ENCODE results near the gene ITGB8.

Gene ITGB8

GRCh38 chr7:20340839-20341238 lies 10.1 kb downstream of the ITGB8 start:
- no peak for DNase-seq (ENCODE audit: low read depth)

- DNase-seq (ENCODE audit: low read depth), result no peak
These were observed 12.5 kb downstream of the ITGB8 start for GRCh38 chr7:20343205-20343604.

GRCh38 chr7:20343941-20344340 lies 13.2 kb downstream of the ITGB8 start:
- no peak for DNase-seq (ENCODE audit: low read depth)

- no peak for DNase-seq (ENCODE audit: low read depth)
These were observed 13.7 kb downstream of the ITGB8 start for GRCh38 chr7:20344396-20344795.

GRCh38 chr7:20346577-20346976 lies 15.9 kb downstream of the ITGB8 start:
- no peak for DNase-seq (ENCODE audit: low read depth)

GRCh38 chr7:20347680-20348079 lies 17.0 kb downstream of the ITGB8 start:
- no peak for DNase-seq (ENCODE audit: low read depth)

GRCh38 chr7:20348125-20348807 lies 17.6 kb downstream of the ITGB8 start:
- no peak for DNase-seq (ENCODE audit: low read depth)

- no peak for DNase-seq (ENCODE audit: low read depth)
These were observed 19.8 kb downstream of the ITGB8 start for GRCh38 chr7:20350518-20350951.

- DNase-seq (ENCODE audit: low read depth), result no peak
These were observed 20.4 kb downstream of the ITGB8 start for GRCh38 chr7:20350996-20351692.

- DNase-seq (ENCODE audit: low read depth), result no peak
These were observed 21.2 kb downstream of the ITGB8 start for GRCh38 chr7:20351901-20352300.

GRCh38 chr7:20352573-20353306 lies 22.0 kb downstream of the ITGB8 start:
- DNase-seq (ENCODE audit: low read depth), result no peak

GRCh38 chr7:20354610-20355528 lies 24.2 kb downstream of the ITGB8 start:
- DNase-seq (ENCODE audit: low read depth), result no peak

GRCh38 chr7:20358106-20358505 lies 27.4 kb downstream of the ITGB8 start:
- no peak for DNase-seq (ENCODE audit: low read depth)

- no peak for DNase-seq (ENCODE audit: low read depth)
These were observed 28.1 kb downstream of the ITGB8 start for GRCh38 chr7:20358762-20359282.

- DNase-seq (ENCODE audit: low read depth), result no peak
These were observed 28.8 kb downstream of the ITGB8 start for GRCh38 chr7:20359341-20359963.

GRCh38 chr7:20362574-20363253 lies 32.0 kb downstream of the ITGB8 start:
- DNase-seq (ENCODE audit: low read depth), result no peak

- DNase-seq (ENCODE audit: low read depth), result no peak
These were observed 34.0 kb downstream of the ITGB8 start for GRCh38 chr7:20364571-20365196.

GRCh38 chr7:20365486-20365885 lies 34.8 kb downstream of the ITGB8 start:
- DNase-seq (ENCODE audit: low read depth), result no peak

- DNase-seq (ENCODE audit: low read depth), result no peak
These were observed 43.7 kb downstream of the ITGB8 start for GRCh38 chr7:20374399-20374798.

GRCh38 chr7:20376796-20377195 lies 46.1 kb downstream of the ITGB8 start:
- no peak for DNase-seq (ENCODE audit: low read depth)
